Ovary (tissue), 9 donors: ENCODE results near the gene BEST2. TPM values are rescaled to one million over a fixed set of nuclear protein-coding genes. Genes with fewer than 3 reads are reported as not detected.

Experiments
- DNase-seq, 5 donors: peaks; one replicate each; pipeline ENCODE4 v3.0.0-alpha.2; 2019 to 2020
- H3K27ac ChIP-seq, 2 donors: fragments of 200-600 bp; one replicate each; pipeline versions ENCODE4 v1.5.1 to v1.8.0; 2019 to 2022
- H3K27me3 ChIP-seq: fragments of 200-600 bp; one replicate; pipeline ENCODE4 v1.8.0; 2022
- H3K36me3 ChIP-seq: fragments of 200-600 bp; sonication (generic); one replicate; pipeline ENCODE4 v1.5.1; 2019
- H3K4me1 ChIP-seq: one replicate; pipeline ENCODE4 v1.8.1; 2013; ENCODE audit warnings: mild to moderate bottlenecking, moderate library complexity; ENCODE audit not compliant: insufficient read depth
- H3K4me3 ChIP-seq: fragments of 200-600 bp; sonication (generic); one replicate; pipeline ENCODE4 v1.5.1; 2017
- H3K9me3 ChIP-seq, 2 donors: fragments of 200-600 bp in 1 of 2; sonication (generic) in 1 of 2; one replicate each; pipeline versions ENCODE4 v1.5.1 to v1.8.1; 2013 to 2019; ENCODE audit warnings: mild to moderate bottlenecking in 1 of 2, moderate library complexity in 1 of 2
- EP300 ChIP-seq: sonication (generic); formaldehyde crosslinking; IDR thresholded peaks from one replicate; pipeline ENCODE4 v1.6.1; 2017; ENCODE audit warnings: antibody characterized with exemption
- POLR2A ChIP-seq: fragments of 450-650 bp; IDR thresholded peaks from one replicate; pipeline ENCODE4 v1.6.1; 2017; ENCODE audit warnings: antibody characterized with exemption, mild to moderate bottlenecking, moderate library complexity
- WGBS, 3 donors: extraction: QIAGEN DNeasy Blood & Tissue Kit in 1 of 3; methylation state at CpG; one replicate each; pipeline versions ENCODE4 v1.1.5 to v1.1.7; 2013 to 2017; 5-methylcytosine and 5-hydroxymethylcytosine counted together
- intact Hi-C, 4 donors: fragments of 100-400 bp; cut with DNase I; formaldehyde crosslinking; loops; one replicate each; pipeline versions ENCODE4 v1.11.0 to v1.15.1; 2022 to 2023
- polyA plus RNA-seq, 2 donors: library from polyadenylated mRNA; stranded (reverse); fragments of 200-250 nt in 1 of 2; fragments of 350-450 nt in 1 of 2; fragmentation: Illumina TruSeq in 1 of 2; extraction: RNeasy Lipid Tissue Mini Kit (QIAGEN cat#74804) in 1 of 2; gene quantifications; one replicate each; pipeline ENCODE4 v1.2.3, GENCODE V29; 2013 to 2014
- total RNA-seq, 7 donors: library from RNA; depleted of rRNA in 2 of 7; stranded (reverse); fragments of >200 nt in 2 of 7; fragmentation: NEBNext Ultra II Directional in 3 of 7; extraction: Animal tissue kit (Norgen Biotek cat#: 25700) in 3 of 7; gene quantifications; one replicate each; pipeline versions ENCODE4 v1.1.0 to v1.2.4, GENCODE V29; 2016 to 2023
- TF ChIP-seq, protein P1 (sequence below), 3 donors: fragments of 450-650 bp in 2 of 3; fragments of 200-600 bp in 1 of 3; IDR thresholded peaks; one replicate each; pipeline versions ENCODE4 v1.5.1 to v1.8.0; 2016 to 2022; ENCODE audit warnings: antibody characterized with exemption in 3 of 3, mild to moderate bottlenecking in 1 of 3
- donor health status: DM: no; HTN: no; CAD: no; lungs with moderate emphysema.
- donor health status: DM: no; HTN: no; CAD: no.
- donor health status: Bipolar disorder and iron deficiency.
- donor health status: DM: yes; HTN: yes; CAD: no.
- donor health status: DM: no; HTN: no; CAD: no.
- donor health status: DM: yes; HTN: yes; CAD: no.

Gene BEST2
- total and polyA plus RNA-seq, 9 donors = not detected

DNA sequence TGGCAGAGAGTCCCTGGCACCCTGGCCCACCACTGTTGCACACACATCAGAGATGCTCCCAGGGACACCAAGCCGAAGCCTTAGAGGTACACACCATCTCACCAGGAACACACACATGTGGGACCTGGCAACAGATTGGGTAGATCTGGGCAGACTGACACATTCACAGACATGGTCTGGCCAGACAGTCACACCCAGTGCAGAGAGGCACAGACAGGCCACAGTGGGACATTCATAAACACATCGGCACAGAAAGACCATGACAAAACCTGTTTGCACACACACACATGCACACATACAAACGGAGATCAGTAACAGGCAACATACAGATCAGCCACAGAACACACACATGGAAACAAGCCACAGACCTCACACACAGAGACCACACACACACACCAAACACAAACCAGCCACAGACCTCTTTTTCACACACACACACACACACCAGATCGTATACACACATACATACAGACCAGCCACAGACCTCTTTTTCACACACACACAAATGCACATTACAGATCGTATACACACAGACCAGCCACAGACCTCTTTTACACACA, 33.4 kb downstream of the BEST2 start:
- no peaks in the 10 kb centered on the region for H3K36me3 ChIP-seq
- TF ChIP-seq POLR2A (no peak), EP300 (no peak)
- TF ChIP-seq, protein P1, sequence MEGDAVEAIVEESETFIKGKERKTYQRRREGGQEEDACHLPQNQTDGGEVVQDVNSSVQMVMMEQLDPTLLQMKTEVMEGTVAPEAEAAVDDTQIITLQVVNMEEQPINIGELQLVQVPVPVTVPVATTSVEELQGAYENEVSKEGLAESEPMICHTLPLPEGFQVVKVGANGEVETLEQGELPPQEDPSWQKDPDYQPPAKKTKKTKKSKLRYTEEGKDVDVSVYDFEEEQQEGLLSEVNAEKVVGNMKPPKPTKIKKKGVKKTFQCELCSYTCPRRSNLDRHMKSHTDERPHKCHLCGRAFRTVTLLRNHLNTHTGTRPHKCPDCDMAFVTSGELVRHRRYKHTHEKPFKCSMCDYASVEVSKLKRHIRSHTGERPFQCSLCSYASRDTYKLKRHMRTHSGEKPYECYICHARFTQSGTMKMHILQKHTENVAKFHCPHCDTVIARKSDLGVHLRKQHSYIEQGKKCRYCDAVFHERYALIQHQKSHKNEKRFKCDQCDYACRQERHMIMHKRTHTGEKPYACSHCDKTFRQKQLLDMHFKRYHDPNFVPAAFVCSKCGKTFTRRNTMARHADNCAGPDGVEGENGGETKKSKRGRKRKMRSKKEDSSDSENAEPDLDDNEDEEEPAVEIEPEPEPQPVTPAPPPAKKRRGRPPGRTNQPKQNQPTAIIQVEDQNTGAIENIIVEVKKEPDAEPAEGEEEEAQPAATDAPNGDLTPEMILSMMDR (IDR thresholded peaks at IDR 0.05) = no peak
- no peak overlapping the region for H3K4me3 ChIP-seq
- no peak for DNase-seq
- 43 to 54% (median 49%) methylated on average over 5 of the region's 5 CpGs for WGBS, 3 donors
- peaks cover 16% of the 10 kb centered on the region for H3K4me1 ChIP-seq
- no peaks in the 10 kb centered on the region for H3K27me3 ChIP-seq
- peak overlapping the region in 1 of 2 donors; percentile 99 for H3K27ac ChIP-seq
- intact Hi-C loops = loop anchor here in 1 of 4 donors (10.0 kb wide), 1 partner anchor 1060 kb away; no protein-coding TSS in a partner anchor
- H3K9me3 ChIP-seq = no peaks in the 10 kb centered on the region

DNA sequence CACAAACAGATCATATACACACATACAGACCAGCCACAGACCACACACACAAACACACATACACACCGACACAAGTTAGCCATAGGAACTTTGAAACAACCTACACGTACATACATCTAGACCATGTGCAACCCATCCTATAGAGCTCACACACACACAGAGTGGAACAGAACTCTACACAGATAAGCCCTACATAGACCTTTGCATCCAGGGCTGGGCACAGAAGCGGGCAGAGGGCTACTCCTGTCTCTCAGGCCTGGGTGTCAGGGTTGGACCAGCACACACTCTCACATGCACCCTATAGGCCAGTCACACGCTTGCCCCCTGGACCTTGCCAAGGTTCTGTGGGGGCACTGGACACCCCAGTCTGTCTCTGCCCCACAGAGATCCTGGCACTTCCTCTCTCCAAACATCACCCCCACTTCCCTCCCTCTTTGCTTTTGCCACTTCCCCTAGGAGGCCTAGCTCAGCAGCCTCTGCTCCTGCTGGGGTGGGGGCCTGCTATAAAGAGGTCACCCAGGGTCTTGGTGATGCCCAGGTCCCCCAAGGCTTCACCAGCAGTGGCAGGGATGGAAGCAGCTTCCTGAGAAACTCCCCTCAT, 33.9 kb downstream of the BEST2 start:
- no peak overlapping the region for H3K4me3 ChIP-seq
- no peak for TF ChIP-seq POLR2A
- TF ChIP-seq, protein P1 (IDR thresholded peaks at IDR 0.05) = no peak
- no peak for TF ChIP-seq EP300
- H3K36me3 ChIP-seq = no peaks in the 10 kb centered on the region
- WGBS, 3 donors = 72 to 78% (median 72%) methylated on average over 4 of the region's 4 CpGs
- peak overlapping the region; percentile 72 to 99 for H3K27ac ChIP-seq
- no peaks in the 10 kb centered on the region for H3K27me3 ChIP-seq
- intact Hi-C loops = loop anchor here in 1 of 4 donors (10.0 kb wide), 1 partner anchor 1059 kb away; no protein-coding TSS in a partner anchor
- no peaks in the 10 kb centered on the region for H3K9me3 ChIP-seq
- peaks cover 16% of the 10 kb centered on the region for H3K4me1 ChIP-seq
- DNase-seq = peak in 1 of 5 donors; percentile 36

DNA sequence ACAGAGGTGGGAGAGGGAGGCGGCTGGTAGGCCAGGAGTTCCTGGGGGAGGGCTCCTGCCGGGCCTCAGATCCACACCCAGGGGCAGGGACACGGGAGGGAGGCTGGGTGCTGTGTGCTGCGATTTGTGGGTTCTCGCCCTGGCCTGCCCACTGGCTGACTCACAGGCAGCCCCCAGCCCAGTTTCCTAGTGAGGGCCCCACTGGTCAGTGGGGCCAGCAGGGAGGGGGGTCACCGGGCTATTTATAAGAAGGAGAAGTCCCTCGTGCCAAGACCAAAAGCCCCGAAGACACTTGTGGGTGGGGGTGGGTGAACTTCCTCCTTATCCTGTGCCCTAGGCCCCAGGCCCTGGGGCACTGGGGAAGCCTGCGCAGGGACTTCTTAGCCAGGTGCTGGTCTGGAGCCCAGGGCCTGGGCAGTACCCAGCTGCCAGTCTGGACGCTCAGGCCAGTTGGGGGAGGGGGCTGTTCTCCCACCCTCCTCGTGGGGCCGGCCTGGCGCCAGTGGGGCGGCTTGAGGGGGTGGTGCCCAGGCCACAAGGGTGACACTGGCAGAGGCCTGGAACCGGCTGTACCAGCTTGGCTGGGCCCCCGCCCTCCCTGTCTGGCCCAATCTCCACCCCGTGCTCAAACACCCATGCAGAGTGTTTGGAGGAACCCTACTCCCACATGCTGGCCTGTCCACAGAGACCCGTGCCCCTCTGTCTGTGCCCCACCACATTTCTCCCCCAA, 34.7 kb downstream of the BEST2 start:
- Histone ChIP-seq H3K9me3 (no peaks in the 10 kb centered on the region), H3K4me3 (no peak overlapping the region), H3K4me1 (peaks cover 17% of the 10 kb centered on the region), H3K27ac (peak overlapping the region; percentile 72 to 99), H3K27me3 (no peaks in the 10 kb centered on the region), H3K36me3 (no peaks in the 10 kb centered on the region)
- WGBS, 3 donors = 54 to 64% (median 61%) methylated on average over 10 to 18 of the region's 18 CpGs
- intact Hi-C loops = loop anchor here in 1 of 4 donors (10.0 kb wide), 1 partner anchor 1058 kb away; no protein-coding TSS in a partner anchor
- no peak for TF ChIP-seq POLR2A
- TF ChIP-seq, protein P1 (IDR thresholded peaks at IDR 0.05) = no peak
- no peak for TF ChIP-seq EP300
- peak in 3 of 5 donors; percentile 38 to 61 (median 47) for DNase-seq

DNA sequence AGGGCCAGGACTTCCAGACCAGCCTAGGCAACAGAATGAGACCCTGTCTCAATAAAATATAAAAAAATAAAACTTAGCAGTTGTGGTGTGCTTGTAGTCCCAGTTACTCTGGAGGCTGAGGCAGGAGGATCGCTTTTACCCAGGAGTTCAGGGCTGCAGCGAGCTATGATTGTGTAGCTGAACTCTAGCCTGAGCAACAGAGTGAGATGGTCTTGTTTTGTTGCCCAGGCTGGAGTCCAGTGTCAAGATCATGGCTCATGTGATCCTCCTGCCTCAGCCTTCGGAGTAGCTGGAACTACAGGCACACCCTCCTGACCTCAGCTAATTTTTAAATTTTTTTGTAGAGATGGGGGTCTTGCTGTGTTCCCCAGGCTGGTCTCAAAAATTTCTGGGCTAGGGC, 35.4 kb downstream of the BEST2 start:
- intact Hi-C loops = loop anchor here in 1 of 4 donors (10.0 kb wide), 1 partner anchor 1058 kb away; no protein-coding TSS in a partner anchor
- 66 to 75% (median 68%) methylated on average over 3 of the region's 3 CpGs for WGBS, 3 donors
- peak in 1 of 5 donors; percentile 18 for DNase-seq
- Histone ChIP-seq H3K4me1 (peaks cover 17% of the 10 kb centered on the region), H3K27ac (peak overlapping the region; percentile 72 to 99), H3K36me3 (no peaks in the 10 kb centered on the region), H3K27me3 (no peaks in the 10 kb centered on the region), H3K4me3 (no peak overlapping the region), H3K9me3 (no peaks in the 10 kb centered on the region)
- TF ChIP-seq, protein P1 (IDR thresholded peaks at IDR 0.05) = no peak
- TF ChIP-seq EP300 (no peak), POLR2A (no peak)
